ENCODE data around the gene SPOCK2.

Gene SPOCK2

DNA sequence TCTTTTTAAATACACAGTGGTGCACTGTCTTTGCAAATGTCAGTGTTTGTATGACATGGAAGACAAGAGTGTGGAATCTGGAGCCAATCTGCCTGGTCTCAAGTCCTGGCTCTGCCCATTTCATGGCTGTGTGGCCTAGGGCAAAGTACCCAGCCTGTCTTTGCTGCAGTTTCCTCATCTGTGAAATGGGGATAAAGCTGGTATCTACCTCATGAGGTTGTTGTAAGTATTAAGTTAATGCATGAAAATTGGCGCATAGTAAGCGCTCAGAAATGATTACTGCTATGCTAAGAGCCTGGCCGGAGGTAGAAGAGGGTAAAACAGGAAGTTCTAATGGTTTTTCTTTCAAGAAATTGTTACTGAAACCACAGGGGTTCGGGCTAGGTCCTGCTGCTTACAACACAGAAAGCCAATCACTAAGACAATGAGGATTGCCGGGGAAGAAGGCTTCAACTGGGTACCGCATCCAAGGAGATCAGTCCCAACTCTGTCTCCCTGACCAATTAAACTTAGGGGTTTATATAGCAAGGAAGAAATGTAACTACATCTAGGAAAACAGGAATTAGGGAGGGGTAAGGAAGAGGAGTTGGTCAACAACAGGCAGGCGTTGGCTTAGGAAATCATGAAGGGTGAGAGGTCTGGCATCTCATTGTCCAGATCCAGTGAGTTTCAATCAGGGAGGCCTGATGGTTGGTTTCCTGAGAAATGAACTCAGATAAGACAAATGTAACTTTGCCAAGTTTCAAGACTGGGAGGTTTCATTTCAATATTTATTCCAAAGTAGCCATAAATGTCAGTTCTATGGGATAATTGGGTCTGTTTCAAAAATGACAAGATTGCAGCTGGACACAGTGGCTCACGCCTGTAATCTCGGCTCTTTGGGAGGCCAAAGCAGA is 67.2 kb downstream of the SPOCK2 start:
- ChIA-PET CTCF (interaction anchor here (2.4 kb wide), 1 partner anchor 27 kb away, joined by 7 read pairs; no protein-coding TSS in a partner anchor), POLR2A (no interaction called here)
- TF ChIP-seq, protein P1, sequence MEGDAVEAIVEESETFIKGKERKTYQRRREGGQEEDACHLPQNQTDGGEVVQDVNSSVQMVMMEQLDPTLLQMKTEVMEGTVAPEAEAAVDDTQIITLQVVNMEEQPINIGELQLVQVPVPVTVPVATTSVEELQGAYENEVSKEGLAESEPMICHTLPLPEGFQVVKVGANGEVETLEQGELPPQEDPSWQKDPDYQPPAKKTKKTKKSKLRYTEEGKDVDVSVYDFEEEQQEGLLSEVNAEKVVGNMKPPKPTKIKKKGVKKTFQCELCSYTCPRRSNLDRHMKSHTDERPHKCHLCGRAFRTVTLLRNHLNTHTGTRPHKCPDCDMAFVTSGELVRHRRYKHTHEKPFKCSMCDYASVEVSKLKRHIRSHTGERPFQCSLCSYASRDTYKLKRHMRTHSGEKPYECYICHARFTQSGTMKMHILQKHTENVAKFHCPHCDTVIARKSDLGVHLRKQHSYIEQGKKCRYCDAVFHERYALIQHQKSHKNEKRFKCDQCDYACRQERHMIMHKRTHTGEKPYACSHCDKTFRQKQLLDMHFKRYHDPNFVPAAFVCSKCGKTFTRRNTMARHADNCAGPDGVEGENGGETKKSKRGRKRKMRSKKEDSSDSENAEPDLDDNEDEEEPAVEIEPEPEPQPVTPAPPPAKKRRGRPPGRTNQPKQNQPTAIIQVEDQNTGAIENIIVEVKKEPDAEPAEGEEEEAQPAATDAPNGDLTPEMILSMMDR (IDR thresholded peaks at IDR 0.05; ENCODE audit: insufficient read depth, low read length, missing control alignments), result no peak
- DNase-seq (ENCODE audit: low read depth, low spot score), result no peak
- H3K4me3 ChIP-seq (ENCODE audit: low read depth, low read length), result no peak overlapping the region

DNA sequence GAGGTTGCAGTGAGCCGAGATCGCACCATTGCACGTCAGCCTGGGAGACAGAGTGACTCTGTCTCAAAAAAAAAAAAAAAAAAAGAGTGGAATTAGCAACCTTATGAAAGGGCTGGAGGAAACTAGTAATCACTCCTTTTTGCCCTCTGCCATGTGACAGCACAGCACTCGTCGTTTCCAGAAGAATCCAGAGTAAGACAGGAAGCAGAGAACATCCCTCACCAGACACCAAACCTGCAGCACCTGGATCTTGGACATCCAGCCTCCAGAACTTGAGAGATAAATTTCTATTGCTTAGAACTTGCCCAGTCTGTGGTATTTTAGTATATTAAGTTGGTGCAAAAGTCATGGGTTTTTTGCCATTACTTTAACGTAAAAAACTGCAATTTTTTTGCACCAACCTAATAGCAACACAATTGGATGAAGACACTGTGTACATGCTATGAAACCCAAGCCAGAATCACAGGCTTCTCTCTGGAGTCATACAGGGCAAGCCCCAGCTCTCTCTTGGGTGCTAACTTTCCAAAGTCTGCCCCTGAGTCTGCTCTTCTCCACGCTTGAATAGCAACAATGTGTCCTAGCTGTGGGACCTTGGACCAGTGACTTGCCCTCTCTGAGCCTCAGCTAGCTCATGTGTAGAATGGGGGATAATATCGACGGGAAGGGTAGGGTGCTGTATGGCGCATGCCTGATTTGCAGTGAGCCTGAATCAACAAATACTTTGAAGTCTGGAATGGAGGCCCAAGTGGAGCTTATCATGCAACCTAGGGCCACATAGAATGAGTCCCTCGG is 69.1 kb downstream of the SPOCK2 start:
- DNase-seq (ENCODE audit: low read depth, low spot score), result no peak
- no peak overlapping the region for H3K4me3 ChIP-seq (ENCODE audit: low read depth, low read length)
- ChIA-PET CTCF (interaction anchor here (1.4 to 2.4 kb wide), 2 partner anchors 29 to 35 kb away, joined by 3 to 7 read pairs; no protein-coding TSS in a partner anchor), POLR2A (no interaction called here)
- TF ChIP-seq, protein P1 (IDR thresholded peaks at IDR 0.05; ENCODE audit: insufficient read depth, low read length, missing control alignments), result no peak

DNA sequence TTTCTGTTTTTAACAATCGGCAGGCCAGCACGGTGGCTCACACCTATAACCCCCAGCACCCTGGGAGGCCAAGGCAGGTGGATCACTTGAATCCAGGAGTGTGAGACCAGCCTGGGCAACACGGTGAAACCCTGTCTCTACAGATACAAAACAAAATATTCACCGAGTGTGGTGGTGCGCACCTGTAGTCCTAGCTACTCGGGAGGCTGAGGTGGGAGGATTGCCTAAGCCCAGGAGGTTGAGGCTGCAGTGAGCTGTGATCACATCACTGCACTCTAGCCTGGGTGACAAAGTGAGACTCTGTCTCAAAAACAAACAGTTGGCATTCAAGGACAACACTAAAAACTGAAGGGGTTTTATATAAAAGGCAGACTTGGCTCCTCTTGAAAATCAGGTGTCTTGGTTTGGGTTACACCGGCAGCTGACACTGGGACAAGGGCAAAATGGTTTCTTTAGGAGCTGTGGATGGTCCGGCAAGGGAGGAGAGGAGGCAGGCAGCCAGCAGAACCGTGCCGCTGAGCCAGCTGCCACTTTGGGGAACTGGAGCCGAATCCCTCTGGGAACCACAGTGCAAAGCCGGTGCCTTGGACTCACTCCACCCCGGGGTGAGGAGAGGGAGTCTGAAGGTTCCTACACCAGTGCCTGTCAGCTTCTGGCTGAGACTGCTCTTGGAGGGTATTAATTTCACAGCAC is 71.6 kb downstream of the SPOCK2 start:
- ChIA-PET CTCF (interaction anchor here (1.1 to 1.3 kb wide), 2 partner anchors 9 to 64 kb away, joined by 3 to 4 read pairs; no protein-coding TSS in a partner anchor), POLR2A (no interaction called here)
- DNase-seq (ENCODE audit: low read depth, low spot score), result no peak
- TF ChIP-seq, protein P1 (IDR thresholded peaks at IDR 0.05; ENCODE audit: insufficient read depth, low read length, missing control alignments), result no peak
- no peak overlapping the region for H3K4me3 ChIP-seq (ENCODE audit: low read depth, low read length)

DNA sequence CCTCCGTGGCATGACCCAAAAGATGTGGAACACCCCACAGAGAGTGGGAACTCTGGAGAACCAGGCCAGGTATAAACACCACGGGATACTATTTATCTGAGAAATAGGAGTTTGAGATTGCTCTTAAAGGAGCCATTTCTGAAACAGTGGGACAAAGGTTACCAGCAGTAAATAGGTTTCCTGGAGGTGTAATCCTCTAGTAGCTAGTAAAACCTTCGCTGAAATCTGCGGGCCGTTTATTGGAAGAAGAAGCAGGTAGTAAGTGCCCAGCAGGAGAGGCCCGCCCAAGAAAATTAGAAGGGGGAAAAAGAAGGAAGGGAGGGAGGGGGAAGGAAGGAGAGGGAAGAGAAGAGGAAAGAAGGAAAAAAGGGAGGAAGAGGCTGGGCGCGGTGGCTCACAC is 72.5 kb downstream of the SPOCK2 start:
- TF ChIP-seq, protein P1 (IDR thresholded peaks at IDR 0.05; ENCODE audit: insufficient read depth, low read length, missing control alignments), result no peak
- no peak for DNase-seq (ENCODE audit: low read depth, low spot score)
- ChIA-PET CTCF (no interaction called here), POLR2A (no interaction called here)
- H3K4me3 ChIP-seq (ENCODE audit: low read depth, low read length), result no peak overlapping the region

DNA sequence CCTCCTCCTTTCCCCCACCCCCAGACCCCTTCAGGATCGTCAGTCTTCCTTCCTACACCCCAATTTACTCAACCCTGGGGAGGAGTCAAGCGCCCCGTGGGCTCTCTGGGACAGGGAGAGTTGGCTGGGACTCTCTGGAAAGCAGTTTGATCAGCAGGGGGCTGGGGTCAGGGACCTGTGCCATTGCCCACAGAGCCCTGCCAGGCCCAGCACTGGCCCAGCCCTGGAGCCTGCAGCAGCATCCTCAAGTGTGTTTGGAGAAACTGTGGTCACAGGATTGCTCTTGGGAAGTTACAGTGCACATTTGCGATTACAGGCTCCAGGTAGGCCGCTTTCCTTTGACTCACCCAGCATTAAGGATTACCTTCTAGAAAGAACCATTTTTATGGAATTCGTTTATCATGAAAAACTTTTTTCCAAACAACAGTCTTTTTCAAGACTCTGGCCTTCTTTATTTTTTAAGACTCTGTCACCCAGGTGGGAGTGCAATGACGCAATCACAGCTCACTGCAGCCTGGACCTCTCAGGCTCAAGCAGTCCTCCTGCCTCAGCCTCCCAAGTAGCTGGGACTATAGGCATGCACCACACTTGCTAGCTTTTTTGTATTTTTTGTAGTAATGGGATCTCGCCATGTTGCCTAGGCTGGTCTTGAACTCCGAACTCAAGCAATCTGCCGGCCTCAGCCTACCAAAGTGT is 73.4 kb downstream of the SPOCK2 start:
- POLR2A ChIA-PET, result no interaction called here
- DNase-seq (ENCODE audit: low read depth, low spot score), result no peak
- CTCF ChIA-PET, result interaction anchor here (1.4 kb wide), 1 partner anchor 57 kb away, joined by 6 read pairs; no protein-coding TSS in a partner anchor
- H3K4me3 ChIP-seq (ENCODE audit: low read depth, low read length), result no peak overlapping the region
- TF ChIP-seq, protein P1 (IDR thresholded peaks at IDR 0.05; ENCODE audit: insufficient read depth, low read length, missing control alignments), result no peak
